DMS153 treated with DMSO at 0.1 percent for 48 hours (cell line): ENCODE results near the gene PVR.
"Not testable (repeated sequence)": the region's sequence is repeated elsewhere in the genome, so short reads cannot be mapped to it uniquely, and the experiment has no call there.

ENCODE experiments used
- DNase-seq: peaks from one replicate; lab custom pipeline; 2025; ENCODE audit not compliant: unreplicated experiment; lab: John Stamatoyannopoulos, UW

Gene PVR

GRCh38 chr19:44672226-44672625 lies 28.5 kb downstream of the PVR start:
- no peak for DNase-seq

DNA sequence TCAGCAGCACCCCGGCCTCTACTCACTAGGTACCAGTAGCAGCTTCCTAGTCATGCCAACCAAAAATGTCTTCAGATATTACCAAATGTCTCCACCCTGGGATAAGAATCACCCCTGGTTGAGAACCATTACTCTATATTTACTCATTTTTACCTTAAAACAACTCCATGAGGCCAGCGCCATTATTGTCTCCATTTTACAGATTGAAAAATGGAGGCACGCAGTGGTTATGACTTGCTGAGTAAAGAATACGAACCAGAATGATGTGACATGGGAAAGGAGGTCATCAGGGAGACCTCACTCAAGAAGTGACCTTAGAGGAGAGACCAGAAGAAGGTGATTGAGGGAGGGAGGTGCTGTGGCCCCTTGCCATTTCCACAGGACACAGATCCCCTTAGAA lies 29.8 kb downstream of the PVR start:
- no peak for DNase-seq

DNA sequence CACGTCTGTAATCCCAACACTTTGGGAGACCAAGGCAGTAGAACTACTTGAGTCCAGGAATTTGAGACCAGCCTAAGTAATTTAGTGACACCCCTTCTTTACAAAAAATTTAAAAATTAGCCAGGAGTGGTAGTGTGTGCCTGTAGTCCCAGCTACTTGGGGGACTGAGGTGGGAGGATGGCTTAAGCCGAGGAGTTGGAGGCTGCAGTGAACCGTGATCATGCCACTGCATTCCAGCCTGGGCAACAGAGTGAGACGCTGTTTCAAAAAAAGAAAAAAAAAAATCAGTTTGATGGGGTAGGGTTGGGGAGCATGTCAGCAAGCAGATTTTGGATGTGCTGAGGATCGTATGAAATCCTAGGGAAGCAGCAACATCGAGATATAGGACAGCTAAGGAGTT lies 31.8 kb downstream of the PVR start:
- DNase-seq, result no peak

- DNase-seq, result no peak
Observed at GRCh38 chr19:44677019-44677811, 33.5 kb downstream of the PVR start.

DNA sequence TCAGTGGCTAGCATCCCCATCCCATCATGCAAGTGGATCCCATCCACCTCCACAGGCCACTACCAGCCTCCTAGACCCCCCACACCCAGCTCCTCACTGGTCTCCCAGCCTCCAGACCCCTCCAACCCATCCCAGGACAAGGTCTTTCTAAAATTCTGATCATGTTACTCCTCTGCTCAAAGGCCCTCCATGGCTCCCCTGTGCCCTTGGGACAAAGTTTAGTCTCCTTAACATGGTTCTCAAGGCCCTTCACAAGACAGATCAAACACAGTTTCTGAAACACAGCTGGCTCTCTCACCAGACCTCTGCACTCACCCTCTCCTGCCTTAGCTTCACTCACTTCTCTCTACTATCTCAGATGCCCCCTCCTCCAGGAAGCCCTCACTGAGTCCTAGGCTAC lies 36.8 kb downstream of the PVR start:
- no peak for DNase-seq

DNA sequence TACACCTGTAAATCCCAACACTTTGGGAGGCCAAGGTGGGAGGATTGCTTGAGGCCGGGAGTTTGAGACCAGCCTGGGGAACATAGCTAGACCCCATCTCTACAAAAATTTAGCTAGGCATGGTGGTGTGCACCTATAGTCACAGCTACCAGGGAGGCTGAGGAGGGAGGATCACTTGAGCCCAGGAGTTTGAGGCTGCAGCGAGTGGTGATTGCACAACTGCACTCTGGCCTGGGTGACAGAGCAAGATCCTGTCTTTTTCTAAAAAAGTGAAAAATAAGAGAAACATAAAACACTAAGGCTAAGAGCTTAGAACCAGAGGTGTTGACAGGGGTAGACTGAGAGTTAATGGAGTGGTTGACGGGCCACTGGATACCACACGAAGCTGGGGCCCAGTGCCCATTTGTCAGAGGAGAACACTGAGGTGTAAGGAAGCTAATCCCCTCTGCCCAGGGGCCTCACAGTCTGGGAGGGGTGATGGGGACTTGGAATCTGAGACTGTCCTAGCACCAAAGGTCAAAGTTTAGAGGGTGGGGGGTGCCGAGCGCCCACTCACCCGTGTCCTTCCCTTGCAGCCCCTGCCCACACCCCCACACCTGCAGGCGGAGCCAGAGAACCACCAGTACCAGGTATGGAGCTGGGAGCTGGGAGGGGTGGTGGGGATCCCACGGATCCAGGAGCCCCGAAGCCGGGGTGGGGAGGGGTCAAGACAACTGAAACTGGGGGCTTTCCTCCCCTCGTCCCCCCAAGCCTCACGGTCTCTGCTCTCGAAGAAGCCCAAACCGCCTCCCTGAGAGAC lies 38.5 kb downstream of the PVR start:
- DNase-seq, result no peak

- DNase-seq, result no peak
Observed at GRCh38 chr19:44682807-44683206, 39.1 kb downstream of the PVR start.

DNA sequence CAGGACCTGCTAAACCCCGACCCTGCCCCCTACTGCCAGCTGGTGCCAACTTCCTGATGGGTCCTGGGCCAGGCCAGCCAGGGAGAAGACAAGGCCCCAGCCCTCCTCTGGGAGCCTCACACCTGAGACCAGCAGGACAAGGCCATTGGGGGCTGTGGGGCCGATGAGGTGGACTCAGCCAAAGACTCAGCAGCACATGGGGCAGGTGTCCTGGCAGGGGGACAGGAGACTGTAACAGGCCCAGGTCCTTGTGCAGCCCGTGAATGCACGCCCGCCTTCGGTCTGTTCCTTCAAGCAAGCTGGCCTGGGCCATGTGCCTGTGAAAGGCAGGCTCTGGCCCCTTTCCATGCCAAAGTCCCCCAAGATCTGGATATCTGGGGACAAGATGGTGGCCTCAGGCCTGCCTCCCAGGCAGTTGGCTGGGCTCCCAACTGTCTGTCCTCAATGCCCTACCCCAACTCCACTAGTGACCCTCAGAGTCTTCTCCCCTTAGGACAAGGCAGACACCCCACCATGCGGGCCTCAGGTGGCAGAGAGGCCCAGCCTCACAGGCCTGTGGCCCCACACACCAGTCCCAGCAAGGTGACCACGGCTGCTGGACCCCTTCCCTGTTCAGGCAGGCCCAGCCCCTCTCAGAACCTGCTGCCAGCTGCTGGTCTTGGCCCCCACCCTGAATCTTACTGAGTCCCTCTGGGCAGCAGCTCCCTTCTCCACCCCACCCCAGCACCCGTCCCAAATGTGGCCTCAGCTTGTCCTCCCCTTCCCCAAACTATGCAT lies 39.9 kb downstream of the PVR start:
- no peak for DNase-seq

GRCh38 chr19:44684396-44684795 lies 40.7 kb downstream of the PVR start:
- not testable (repeated sequence) for DNase-seq

DNA sequence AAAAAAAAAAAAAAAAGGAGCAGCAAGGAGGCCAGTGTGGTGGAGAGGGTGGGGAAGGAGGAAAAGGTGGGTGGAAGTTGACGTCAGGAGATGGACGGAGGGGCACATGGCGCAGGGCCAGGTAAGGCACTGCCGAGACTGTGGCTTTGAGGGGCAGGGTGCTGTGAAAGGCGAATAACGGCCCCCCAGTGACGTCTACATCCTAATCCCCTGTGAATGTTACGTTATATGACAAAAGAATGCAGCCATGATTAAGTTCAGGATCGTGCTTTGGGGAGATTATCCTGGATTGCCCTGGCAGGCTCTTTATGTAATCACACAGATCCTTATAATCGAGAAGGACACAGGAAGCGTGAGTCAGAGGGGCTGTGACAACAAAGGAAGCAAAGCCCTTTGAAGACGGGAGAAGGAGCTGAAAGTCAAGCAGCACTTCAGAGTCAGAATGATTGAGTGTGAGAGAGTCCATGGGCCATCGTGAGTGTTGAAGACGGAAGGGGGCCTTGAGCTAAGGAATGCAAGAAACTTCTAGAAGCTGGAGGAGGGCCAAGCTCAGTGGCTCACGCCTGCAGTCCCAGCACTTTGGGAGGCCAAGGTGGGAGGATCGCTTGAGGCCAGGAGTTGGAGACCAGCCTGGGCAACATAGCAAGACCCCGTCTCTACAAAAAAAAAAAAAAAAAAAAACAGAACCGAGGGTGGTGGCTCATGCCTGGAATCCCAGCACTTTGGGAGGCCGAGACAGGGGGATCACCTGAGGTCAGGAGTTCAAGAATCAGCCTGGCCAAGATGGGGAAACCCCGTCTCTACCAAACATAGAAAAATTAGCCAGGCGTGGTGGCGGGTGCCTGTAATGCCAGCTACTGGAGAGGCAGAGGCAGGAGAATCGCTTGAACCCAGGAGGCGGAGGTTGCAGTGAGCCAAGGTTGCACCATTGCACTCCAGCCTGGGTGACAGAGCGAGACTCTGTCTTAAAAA lies 41.5 kb downstream of the PVR start:
- no peak for DNase-seq

- DNase-seq, result no peak
Observed at GRCh38 chr19:44685877-44686276, 42.2 kb downstream of the PVR start.

DNA sequence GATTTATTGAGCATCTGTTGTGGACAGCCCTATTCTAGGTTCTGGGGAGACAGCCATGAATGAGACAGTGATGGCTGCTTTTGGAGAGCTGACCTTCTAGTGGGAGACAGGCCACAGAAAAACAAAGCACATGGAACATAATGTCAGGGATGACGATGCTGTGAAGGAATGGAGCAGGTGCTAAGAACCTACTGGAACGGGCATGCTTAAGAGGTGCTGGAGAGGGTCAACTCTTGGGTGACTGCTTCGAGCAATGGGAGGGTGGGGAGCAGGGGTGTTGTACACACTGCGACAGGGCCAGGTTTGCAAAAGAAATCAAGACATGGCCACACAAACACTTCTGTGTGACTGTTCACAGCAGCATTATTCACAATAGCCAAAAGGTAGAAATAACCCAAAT lies 43.2 kb downstream of the PVR start:
- DNase-seq, result no peak

GRCh38 chr19:44687888-44688287 lies 44.2 kb downstream of the PVR start:
- DNase-seq, result no peak

- DNase-seq, result peak; percentile 56
Observed at GRCh38 chr19:44689290-44690130, 45.8 kb downstream of the PVR start.

DNA sequence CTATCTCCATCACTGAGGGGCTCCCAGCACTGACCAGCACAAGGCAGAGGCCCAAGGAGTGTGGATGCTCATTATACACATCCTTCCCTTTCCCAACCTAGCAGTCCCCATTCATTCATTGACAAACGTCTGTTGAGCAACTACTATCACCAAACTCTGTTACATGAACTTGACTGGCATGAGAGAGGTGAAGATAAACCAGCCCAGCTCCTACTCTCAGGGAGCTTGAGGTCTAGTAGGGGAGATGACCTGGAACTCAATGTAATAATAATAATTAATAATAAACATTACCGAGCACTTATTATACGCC lies 46.4 kb downstream of the PVR start:
- no peak for DNase-seq

DNA sequence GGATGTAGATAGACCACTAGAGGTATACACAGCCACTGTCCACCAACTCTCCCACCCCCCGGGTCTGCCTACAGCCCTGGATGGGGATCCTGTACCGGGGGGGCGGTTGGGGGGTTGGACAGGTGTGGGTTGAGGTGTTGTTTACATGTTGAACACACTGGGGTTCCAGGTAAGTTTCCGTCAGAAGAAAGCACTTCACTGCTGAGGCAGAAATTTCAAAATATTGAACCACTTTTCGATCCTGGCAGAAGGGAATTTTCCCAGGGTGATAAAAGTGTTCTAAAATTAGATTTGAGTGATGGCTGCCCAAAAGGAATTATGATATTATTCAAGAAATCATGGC lies 48.6 kb downstream of the PVR start:
- DNase-seq, result no peak

- no peak for DNase-seq
Observed at GRCh38 chr19:44694184-44694579, 50.5 kb downstream of the PVR start.

DNA sequence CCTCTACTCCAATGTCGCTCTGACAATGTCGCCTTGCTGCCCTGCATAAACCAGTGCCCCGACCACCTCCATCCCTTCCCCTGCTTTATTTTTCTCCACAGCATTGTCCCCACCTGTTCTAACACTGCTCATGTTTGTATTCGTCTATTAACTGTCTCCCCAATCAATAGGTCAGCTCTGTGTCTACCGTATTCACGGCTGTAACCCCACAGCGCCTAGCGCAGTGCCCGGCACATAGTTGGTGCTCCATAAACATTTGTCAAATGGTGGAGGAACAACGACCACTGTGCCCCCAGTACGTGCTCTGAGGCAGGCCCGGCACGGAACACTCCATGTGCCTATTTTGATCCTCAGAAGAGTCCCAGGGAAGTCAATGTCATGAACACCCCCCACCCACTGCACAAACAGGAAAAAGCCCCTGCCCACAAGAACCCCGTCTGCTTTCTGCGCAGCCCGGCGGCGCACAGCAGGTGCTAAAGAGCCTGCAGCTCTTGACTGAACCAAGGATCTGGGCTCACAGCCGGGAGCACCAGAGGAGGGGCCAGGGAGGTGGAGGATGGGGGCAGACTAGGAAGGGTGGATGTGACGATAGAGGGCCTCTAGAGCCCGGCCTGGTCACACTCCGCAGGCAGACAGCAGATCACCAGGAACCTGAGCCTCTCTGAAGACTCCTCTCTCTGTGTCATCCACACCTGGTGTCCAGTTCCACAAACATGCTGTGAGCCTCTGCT lies 53.4 kb downstream of the PVR start:
- no peak for DNase-seq

DNA sequence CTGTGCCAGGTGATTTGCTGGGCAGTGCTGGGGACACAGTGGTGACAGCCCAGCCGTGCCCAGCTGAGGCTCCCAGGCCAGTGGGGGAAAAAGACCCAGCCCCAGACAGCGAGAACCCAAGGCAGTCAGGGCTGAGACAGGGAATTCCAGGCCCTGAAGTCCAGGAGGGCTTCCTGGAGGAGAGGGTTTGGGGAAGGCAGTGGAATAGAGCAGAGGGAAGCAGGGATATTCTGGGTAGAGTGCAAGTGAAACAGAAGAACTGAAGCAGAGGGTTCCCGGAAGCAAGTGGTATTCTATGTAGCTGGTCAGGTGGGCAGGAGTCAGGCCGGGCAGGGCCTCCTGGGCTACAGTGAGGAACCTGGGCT lies 53.9 kb downstream of the PVR start:
- no peak for DNase-seq
